Measurements from ENCODE around the gene ARHGAP27.

- TF ChIP-seq EZH2 (IDR thresholded peaks at IDR 0.05; ENCODE audit: insufficient read depth, low read length) (no peak), CTCF (IDR thresholded peaks at IDR 0.05; ENCODE audit: insufficient read depth, low read depth, low read length) (no peak)
These were observed 63.2 kb downstream of the ARHGAP27 start for GRCh38 chr17:45369421-45369820.
